GM18505 (cell line): ENCODE measurements around the gene ATP6V0A1.

ENCODE experiments used
- ATAC-seq: cut with Tn5 transposase; IDR thresholded peaks from one replicate; pipeline ENCODE4 v1.9.1; 2021; ENCODE audit not compliant: unreplicated experiment
- POLR2A ChIP-seq: IDR thresholded peaks from 4 replicates; pipeline ENCODE4 v1.6.1; 2011; ENCODE audit warnings: borderline replicate concordance; ENCODE audit not compliant: insufficient read depth, insufficient read length; ENCODE audit errors: extremely low read depth

Gene ATP6V0A1

GRCh38 chr17:42512246-42512645 is 53.6 kb downstream of the ATP6V0A1 start:
- no peak for ATAC-seq

GRCh38 chr17:42512733-42513251 is 54.1 kb downstream of the ATP6V0A1 start:
- ATAC-seq, result no peak
- no peak for TF ChIP-seq POLR2A

More at GRCh38 chr17:42512246-42512645, 53.6 kb downstream of the ATP6V0A1 start:
- TF ChIP-seq POLR2A, result no peak

GRCh38 chr17:42513686-42514085 is 55.0 kb downstream of the ATP6V0A1 start:
- no peak for TF ChIP-seq POLR2A
- no peak for ATAC-seq

GRCh38 chr17:42514279-42514678 is 55.6 kb downstream of the ATP6V0A1 start:
- ATAC-seq, result no peak
- no peak for TF ChIP-seq POLR2A

GRCh38 chr17:42514867-42515266 is 56.2 kb downstream of the ATP6V0A1 start:
- no peak for TF ChIP-seq POLR2A
- ATAC-seq, result no peak

GRCh38 chr17:42517516-42517915 is 58.8 kb downstream of the ATP6V0A1 start:
- ATAC-seq, result no peak
- TF ChIP-seq POLR2A, result no peak

GRCh38 chr17:42518046-42518754 is 59.5 kb downstream of the ATP6V0A1 start:
- no peak for ATAC-seq
- no peak for TF ChIP-seq POLR2A

GRCh38 chr17:42518755-42519545 is 60.3 kb downstream of the ATP6V0A1 start:
- TF ChIP-seq POLR2A, result no peak
- no peak for ATAC-seq

GRCh38 chr17:42519546-42520491 is 61.1 kb downstream of the ATP6V0A1 start:
- TF ChIP-seq POLR2A, result no peak
- no peak for ATAC-seq

- no peak for TF ChIP-seq POLR2A
- ATAC-seq, result no peak
These were observed 61.9 kb downstream of the ATP6V0A1 start for GRCh38 chr17:42520540-42520951.

- TF ChIP-seq POLR2A, result no peak
- ATAC-seq, result no peak
These were observed 62.4 kb downstream of the ATP6V0A1 start for GRCh38 chr17:42521036-42521435.

GRCh38 chr17:42521666-42522262 is 63.1 kb downstream of the ATP6V0A1 start:
- no peak for ATAC-seq
- no peak for TF ChIP-seq POLR2A
